ENCODE measurements around the gene MT2A.
A peak's percentile ranks its signal among the peaks of the same experiment; 100 is the strongest.
"Not testable (repeated sequence)": the region's sequence is repeated elsewhere in the genome, so short reads cannot be mapped to it uniquely, and the experiment has no call there.

Gene MT2A

GRCh38 chr16:56617212-56618085 lies 9.1 kb downstream of the MT2A start:
- no peak for TF ChIP-seq CTCF (IDR thresholded peaks at IDR 0.05; ENCODE audit: low read depth, low read length)
- DNase-seq = no peak
- Histone ChIP-seq H3K4me3 (ENCODE audit: low read depth, low read length) (no peak overlapping the region), H3K36me3 (no peaks in the 10 kb centered on the region), H3K27ac (no peak overlapping the region), H3K9me3 (ENCODE audit: severe bottlenecking) (no peaks in the 10 kb centered on the region), H3K27me3 (ENCODE audit: insufficient read depth, low read depth, severe bottlenecking) (no peaks in the 10 kb centered on the region)

DNA sequence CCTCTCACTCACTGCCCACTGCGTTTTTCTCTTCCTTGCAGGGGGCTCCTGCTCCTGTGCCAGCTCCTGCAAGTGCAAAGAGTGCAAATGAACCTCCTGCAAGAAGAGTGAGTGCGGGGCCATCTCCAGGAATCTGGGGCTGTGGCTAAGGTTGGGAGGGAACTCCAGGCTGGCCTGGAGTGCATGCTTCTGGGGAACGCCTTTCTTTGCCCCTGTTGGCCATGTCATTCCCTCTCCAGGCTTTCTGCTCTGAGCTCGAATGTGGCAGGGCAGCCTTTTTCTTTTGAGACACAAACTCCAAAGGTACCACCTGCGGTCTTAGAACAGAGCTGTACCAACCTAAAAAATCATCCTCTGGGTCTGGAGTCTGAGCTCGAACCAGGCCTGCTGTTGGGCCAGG lies 9.8 kb downstream of the MT2A start:
- Histone ChIP-seq H3K27me3 (ENCODE audit: insufficient read depth, low read depth, severe bottlenecking) (no peaks in the 10 kb centered on the region), H3K9me3 (ENCODE audit: severe bottlenecking) (no peaks in the 10 kb centered on the region)
- no peak for TF ChIP-seq CTCF (IDR thresholded peaks at IDR 0.05; ENCODE audit: low read depth, low read length)

GRCh38 chr16:56620339-56620897 lies 12.0 kb downstream of the MT2A start:
- H3K9me3 ChIP-seq (ENCODE audit: severe bottlenecking) = no peaks in the 10 kb centered on the region
- TF ChIP-seq CTCF (IDR thresholded peaks at IDR 0.05; ENCODE audit: low read depth, low read length) = no peak
- no peaks in the 10 kb centered on the region for H3K27me3 ChIP-seq (ENCODE audit: insufficient read depth, low read depth, severe bottlenecking)
- no peak overlapping the region for H3K4me3 ChIP-seq (ENCODE audit: low read depth, low read length)
- H3K36me3 ChIP-seq = no peaks in the 10 kb centered on the region
- peak; percentile 34 for DNase-seq
- no peak overlapping the region for H3K27ac ChIP-seq

More for the DNA sequence above, 9.8 kb downstream of the MT2A start:
- Histone ChIP-seq H3K4me3 (ENCODE audit: low read depth, low read length) (no peak overlapping the region), H3K36me3 (no peaks in the 10 kb centered on the region), H3K27ac (no peak overlapping the region)
- DNase-seq = no peak

DNA sequence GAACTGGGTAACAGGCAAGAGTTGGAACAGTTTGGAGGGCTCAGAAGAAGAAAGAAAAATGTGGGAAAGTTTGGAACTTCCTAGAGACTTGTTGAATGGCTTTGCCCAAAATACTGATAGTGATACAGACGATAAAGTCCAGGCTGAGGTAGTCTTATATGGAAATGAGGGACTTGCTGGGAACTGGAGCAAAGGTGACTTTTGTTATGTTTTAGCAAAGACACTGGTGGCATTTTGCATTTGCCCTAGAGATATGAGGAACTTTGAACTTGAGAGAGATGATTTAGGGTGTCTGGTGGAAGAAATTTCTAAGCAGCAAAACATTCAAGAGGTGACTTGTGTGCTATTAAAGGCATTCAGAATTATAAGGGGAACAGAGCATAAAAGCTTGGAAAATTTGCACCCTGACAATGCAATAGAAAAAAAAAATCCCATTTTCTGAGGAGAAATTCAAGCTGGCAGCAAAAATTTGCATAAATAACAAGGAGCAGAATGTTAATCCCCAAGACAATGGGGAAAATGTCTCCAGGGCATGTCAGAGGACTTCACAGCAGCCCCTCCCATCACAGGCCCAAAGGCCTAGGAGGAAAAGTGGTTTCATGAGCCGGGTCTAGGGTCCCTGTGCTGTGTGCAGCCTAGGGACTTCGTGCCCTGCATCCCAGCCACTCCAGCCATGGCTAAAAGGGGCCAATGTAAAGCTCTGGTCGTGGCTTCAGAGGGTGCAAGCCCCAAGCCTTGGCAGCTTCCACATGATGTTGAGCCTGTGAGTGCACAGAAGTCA lies 13.5 kb downstream of the MT2A start:
- H3K27ac ChIP-seq; H3K9me3 ChIP-seq (ENCODE audit: severe bottlenecking); H3K27me3 ChIP-seq (ENCODE audit: insufficient read depth, low read depth, severe bottlenecking); H3K4me3 ChIP-seq (ENCODE audit: low read depth, low read length); H3K36me3 ChIP-seq; DNase-seq: not testable (repeated sequence)

DNA sequence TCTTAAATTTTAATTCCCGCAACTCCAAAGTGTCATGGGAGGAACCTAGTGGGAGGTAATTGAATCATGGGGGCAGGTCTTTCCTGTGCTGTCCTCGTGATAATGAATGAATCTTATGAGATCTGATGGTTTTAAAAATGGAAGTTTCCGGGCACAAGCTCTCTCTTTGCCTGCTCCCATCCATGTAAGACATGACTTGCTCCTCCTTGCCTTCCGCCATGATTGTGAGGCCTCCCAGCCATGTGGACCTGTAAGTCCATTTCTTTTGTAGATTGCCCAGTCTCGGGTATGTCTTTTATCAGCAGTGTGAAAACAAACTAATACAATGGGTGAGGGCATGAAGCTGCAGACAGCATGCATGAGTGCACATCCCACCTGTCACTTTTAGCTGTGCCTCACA lies 14.8 kb downstream of the MT2A start:
- not testable (repeated sequence) for H3K27ac ChIP-seq; H3K27me3 ChIP-seq (ENCODE audit: insufficient read depth, low read depth, severe bottlenecking); H3K36me3 ChIP-seq; H3K4me3 ChIP-seq (ENCODE audit: low read depth, low read length); H3K9me3 ChIP-seq (ENCODE audit: severe bottlenecking); DNase-seq

DNA sequence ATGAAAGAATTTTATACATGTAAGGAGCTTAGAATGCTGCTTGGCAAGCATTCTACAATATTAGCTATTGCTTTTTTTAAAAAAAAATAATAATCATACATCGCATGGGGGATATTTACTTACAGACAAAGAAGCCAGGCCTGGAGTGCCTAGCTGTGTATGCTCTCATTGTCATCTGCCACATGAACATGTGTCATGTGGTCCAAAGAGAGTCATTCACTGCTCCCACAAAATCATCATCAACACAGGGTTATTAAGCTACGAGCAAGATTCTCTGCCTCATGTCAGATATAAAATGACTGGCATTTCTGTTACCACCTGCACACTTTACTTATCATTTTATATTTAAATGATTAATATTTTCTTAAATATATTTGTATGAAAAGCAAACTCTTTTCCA lies 15.3 kb downstream of the MT2A start:
- TF ChIP-seq CTCF (IDR thresholded peaks at IDR 0.05; ENCODE audit: low read depth, low read length) = no peak
- H3K27ac ChIP-seq = no peak overlapping the region
- H3K36me3 ChIP-seq = no peaks in the 10 kb centered on the region
- H3K4me3 ChIP-seq (ENCODE audit: low read depth, low read length) = no peak overlapping the region
- H3K27me3 ChIP-seq (ENCODE audit: insufficient read depth, low read depth, severe bottlenecking) = no peaks in the 10 kb centered on the region
- H3K9me3 ChIP-seq (ENCODE audit: severe bottlenecking) = no peaks in the 10 kb centered on the region
- DNase-seq = no peak
